NCI-H1930 (cell line): ENCODE data around the gene ACSS2.

ENCODE experiments used
- DNase-seq, 2 experiments: peaks; one replicate each; lab custom pipeline; 2025; lab: John Stamatoyannopoulos, UW

ACSS2 gene

DNA sequence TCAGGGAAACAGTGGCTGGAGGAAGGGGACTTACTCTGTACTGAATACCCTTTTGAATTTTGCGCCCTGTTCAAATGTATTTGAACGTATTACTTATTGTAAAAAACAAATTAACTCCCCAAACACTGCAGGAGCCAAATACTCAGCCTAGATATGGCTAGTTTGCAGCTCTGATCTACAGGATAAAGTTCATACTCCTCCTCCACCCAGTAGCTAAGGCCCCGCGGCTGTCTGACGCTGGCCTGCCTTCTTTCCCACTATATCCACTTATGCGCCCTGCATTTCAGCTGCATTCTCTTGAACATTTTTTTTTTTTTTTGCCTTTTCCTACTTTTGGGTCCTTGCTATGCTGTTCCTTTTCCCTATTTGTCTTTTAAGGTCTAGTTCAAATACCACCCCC is 72.7 kb downstream of the ACSS2 start:
- DNase-seq, result no peak

- DNase-seq, result no peak
These were observed 74.8 kb downstream of the ACSS2 start for GRCh38 chr20:34951252-34951651.

- no peak for DNase-seq
These were observed 75.2 kb downstream of the ACSS2 start for GRCh38 chr20:34951652-34952051.

GRCh38 chr20:34952671-34953070 is 76.3 kb downstream of the ACSS2 start:
- no peak for DNase-seq

- no peak for DNase-seq
These were observed 77.5 kb downstream of the ACSS2 start for GRCh38 chr20:34953960-34954359.

DNA sequence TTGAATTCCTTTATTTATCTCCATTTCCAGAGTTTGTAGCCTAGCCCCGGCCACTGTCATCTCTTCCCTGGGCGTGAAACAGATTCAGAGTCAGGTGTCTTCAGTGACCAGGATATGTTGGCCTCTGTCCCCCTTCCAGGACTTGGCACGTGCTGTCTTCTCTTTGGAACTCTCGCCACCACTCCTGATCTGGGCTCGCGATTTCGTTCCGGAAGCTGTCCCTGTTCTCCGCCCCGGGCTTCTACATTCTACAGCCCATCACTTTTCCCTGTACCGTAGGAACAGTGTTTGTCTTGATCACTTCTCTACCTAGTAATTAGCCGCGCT is 78.5 kb downstream of the ACSS2 start:
- DNase-seq, result no peak

DNA sequence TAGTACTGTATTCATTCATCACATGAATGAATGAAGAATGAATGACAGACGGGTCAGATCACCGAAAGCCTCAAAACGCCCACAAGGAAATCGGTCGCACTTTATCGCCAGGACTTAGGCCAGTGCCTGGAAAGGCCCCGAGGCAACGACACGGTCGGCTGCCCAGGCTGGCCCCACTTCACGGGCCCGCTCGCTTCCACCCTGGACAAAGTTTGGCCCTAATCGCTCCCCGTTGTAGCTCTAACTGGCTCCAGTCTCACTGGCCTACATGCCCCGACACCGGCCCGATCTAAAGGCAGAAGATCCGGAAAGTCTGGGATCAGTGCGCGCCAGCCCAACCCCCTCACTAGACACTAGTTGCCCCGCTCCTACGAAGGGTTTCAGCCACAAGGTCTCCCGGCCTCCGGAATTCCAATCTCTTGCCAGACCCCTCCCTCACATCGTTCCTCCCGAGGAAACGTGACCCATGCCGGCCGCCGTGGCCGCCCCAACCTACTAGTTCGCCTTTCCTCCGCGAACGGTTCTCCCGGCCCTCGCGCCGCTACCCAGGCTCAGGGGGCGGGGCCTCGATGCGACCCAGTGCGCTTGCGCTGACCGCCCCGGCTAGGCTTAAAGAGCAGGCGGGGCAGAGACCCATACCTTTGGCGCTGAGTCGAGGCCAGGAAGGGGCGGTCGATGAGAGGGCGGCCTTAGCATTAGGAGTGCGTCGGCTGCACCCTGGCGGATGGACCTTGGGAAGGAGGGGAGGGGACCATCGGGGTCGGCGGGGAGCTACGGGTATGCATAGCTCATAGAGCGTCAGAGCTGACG is 79.0 kb downstream of the ACSS2 start, which contains the start of the genes GSS and MYH7B:
Gene GSS (minus strand): TSS at position 576 of the 810 bp plus-strand sequence. CDS start 3,954 bp downstream, outside the sequence.
Gene MYH7B (plus strand): TSS at position 638 of the 810 bp plus-strand sequence. CDS start 22,138 bp downstream, outside the sequence.
- DNase-seq, result peak; percentile 96 to 98

DNA sequence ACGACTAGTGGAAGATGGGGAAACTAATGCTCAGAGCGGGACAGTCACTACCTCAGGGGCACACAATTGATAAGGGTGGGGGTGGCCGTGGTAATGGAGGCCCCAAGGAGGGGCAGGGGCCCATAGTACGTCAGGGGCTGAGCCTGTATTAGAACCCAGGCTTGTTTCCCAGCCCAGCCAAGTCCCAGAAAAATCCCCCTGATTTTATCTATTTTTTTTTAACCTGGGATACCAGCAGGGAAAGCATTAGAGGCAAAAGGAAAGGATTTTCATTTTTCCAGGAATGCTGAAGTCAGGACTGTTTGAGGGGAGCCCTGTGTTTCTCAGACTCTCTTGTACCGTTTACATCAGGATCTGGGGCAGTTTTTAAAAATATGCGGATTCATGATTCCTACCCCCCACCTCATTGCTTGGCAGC is 79.6 kb downstream of the ACSS2 start:
- DNase-seq, result no peak

GRCh38 chr20:34956751-34957472 is 80.5 kb downstream of the ACSS2 start:
- DNase-seq, result no peak

GRCh38 chr20:34964486-34964885 is 88.1 kb downstream of the ACSS2 start:
- DNase-seq, result no peak

GRCh38 chr20:34965051-34965450 is 88.6 kb downstream of the ACSS2 start:
- DNase-seq, result no peak

- no peak for DNase-seq
These were observed 91.0 kb downstream of the ACSS2 start for GRCh38 chr20:34967421-34967820.

DNA sequence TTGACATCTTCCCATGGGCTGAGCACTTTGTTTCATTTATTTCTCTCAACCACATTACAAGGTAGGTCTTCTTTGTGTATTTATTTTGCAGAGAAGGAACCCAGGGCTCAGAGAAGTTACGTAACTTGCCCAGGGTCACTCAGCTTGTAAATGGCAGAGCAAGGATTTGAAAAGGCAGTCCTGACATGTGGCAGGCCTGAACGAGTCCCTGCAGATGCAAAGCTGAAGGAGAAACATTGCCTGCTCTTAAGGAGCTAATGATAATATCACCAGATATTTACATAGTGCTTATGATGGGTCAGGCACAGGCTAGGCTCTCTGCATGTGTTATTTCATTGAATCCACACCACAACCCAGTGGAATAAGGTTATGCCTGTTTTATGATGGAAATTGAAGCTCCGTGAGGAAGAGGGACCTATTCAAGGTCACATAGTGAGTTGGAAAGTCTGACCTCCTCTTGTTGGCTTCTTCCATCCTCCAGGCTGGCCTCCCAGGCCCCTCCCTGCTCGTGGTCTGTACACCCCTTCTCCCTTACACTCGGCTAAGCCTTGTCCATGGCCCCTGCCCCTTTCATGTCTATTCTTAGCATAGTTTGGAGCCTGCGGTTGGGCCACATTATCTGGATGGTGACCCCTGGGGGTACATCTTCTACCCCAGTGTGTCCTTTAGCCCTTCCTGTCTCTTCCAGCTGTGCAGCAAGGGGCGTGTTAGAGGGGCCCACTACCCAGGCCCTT is 91.8 kb downstream of the ACSS2 start:
- no peak for DNase-seq

DNA sequence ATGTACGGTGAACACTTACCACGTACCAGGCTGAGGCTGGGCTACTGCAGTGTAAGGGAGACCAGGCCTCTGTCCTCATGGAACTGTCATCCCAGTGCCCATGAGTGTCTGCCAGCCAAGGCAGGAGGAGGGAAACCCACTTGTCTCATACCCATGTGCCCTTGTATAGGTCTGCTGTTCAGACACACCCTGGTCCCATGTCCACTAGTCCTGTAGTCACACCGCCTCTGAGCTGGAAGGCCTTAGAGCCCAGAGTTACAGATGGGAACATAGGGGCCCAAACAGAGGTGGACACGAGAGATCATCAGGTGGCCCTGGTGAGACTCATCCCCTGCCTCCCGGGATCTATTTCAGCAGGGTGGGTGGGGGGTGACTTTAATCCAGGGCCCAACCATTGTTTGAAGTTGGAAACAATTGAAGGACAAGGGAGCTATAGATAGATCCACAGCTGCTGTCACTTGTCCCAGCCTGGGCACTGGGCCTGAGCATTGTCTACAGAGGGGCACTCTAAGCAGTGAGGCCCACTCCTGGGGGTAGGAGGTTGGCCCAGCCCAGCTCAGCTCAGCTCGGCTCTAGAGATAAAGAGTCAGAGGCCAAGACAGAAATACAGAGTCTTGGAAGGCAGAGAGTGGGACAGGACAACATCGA is 93.9 kb downstream of the ACSS2 start:
- no peak for DNase-seq

GRCh38 chr20:34970846-34971560 is 94.6 kb downstream of the ACSS2 start:
- no peak for DNase-seq

DNA sequence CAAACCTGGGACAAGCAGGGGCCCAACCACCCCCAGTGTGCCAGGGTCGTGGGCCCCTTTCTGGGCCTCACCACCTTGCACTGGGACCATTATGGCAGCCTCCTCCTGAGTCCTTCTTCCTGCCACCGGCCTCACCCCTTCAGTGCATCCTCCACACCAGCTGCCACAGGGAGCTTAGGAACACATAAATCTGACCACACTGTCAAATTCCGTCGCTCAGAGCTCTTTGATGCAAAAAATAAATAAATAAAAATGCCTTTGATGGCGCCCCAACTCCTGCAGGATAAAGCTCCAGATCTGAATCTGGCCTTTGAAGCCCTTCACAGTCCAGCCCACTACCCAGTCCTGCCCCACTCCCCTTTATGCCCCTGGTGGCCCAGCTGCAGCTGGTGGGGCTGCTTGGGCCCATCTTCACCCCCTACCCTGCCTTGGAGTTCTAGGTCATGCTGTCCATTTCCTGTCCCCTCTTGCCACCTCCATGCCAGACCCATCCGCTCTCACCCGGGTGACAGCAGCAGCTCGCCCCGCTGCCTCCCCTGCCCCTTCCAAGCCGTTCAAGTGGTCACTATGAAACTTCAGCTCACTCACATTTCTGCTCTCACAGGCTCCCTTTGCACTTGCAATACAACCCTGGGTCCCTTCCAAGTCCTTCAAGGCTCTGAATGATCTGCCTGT is 95.3 kb downstream of the ACSS2 start:
- DNase-seq, result no peak

- DNase-seq, result no peak
These were observed 97.8 kb downstream of the ACSS2 start for GRCh38 chr20:34974246-34974645.

DNA sequence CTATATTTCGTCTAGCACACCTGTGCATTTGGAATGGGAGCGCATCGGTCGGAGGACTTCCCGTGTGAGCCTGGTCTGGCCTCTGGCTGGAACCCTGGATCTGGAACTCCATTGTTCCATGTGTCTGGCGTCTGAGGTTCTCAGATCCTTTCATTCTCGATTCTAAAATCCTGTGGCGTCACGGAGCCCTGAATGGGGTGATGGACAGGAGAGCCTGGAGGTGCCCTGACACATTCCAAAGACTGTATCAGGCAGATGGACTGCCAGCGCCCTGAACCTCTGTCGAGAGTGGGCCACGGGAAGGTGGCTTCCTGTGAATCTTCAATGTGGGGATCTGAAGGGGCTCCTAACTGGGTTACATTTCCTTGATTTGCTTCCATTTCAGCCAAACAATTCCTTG is 99.9 kb downstream of the ACSS2 start:
- no peak for DNase-seq
